ENCODE measurements around the gene RAB44.
A peak's percentile ranks its signal among the peaks of the same experiment; 100 is the strongest.
"Not testable (repeated sequence)": the region's sequence is repeated elsewhere in the genome, so short reads cannot be mapped to it uniquely, and the experiment has no call there.

RAB44 gene

GRCh38 chr6:36715469-36715868 lies 17.8 kb downstream of the RAB44 start:
- DNase-seq (ENCODE audit: low read depth): no peak

- no peak for DNase-seq (ENCODE audit: low read depth)
These were observed 19.0 kb downstream of the RAB44 start for GRCh38 chr6:36716476-36717093.

GRCh38 chr6:36717231-36717825 lies 19.7 kb downstream of the RAB44 start:
- no peak for DNase-seq (ENCODE audit: low read depth)

GRCh38 chr6:36717871-36718540 lies 20.4 kb downstream of the RAB44 start:
- no peak for DNase-seq (ENCODE audit: low read depth)

- DNase-seq (ENCODE audit: low read depth): no peak
These were observed 20.9 kb downstream of the RAB44 start for GRCh38 chr6:36718560-36718959.

- DNase-seq (ENCODE audit: low read depth): no peak
These were observed 21.5 kb downstream of the RAB44 start for GRCh38 chr6:36719126-36719525.

GRCh38 chr6:36720251-36721141 lies 22.9 kb downstream of the RAB44 start:
- DNase-seq (ENCODE audit: low read depth): no peak

- no peak for DNase-seq (ENCODE audit: low read depth)
These were observed 23.9 kb downstream of the RAB44 start for GRCh38 chr6:36721369-36722140.

GRCh38 chr6:36722365-36722764 lies 24.7 kb downstream of the RAB44 start:
- no peak for DNase-seq (ENCODE audit: low read depth)

GRCh38 chr6:36722879-36723278 lies 25.3 kb downstream of the RAB44 start:
- DNase-seq (ENCODE audit: low read depth): no peak

GRCh38 chr6:36723992-36724391 lies 26.4 kb downstream of the RAB44 start:
- DNase-seq (ENCODE audit: low read depth): not testable (repeated sequence)

GRCh38 chr6:36724514-36725390 lies 27.1 kb downstream of the RAB44 start:
- peak; percentile 22 for DNase-seq (ENCODE audit: low read depth)

- DNase-seq (ENCODE audit: low read depth): no peak
These were observed 28.0 kb downstream of the RAB44 start for GRCh38 chr6:36725581-36725980.

GRCh38 chr6:36727505-36728021 lies 29.9 kb downstream of the RAB44 start:
- no peak for DNase-seq (ENCODE audit: low read depth)

GRCh38 chr6:36728289-36729160 lies 30.9 kb downstream of the RAB44 start:
- no peak for DNase-seq (ENCODE audit: low read depth)

GRCh38 chr6:36729161-36729524 lies 31.5 kb downstream of the RAB44 start:
- no peak for DNase-seq (ENCODE audit: low read depth)

- no peak for DNase-seq (ENCODE audit: low read depth)
These were observed 33.1 kb downstream of the RAB44 start for GRCh38 chr6:36730424-36731380.

- DNase-seq (ENCODE audit: low read depth): no peak
These were observed 34.1 kb downstream of the RAB44 start for GRCh38 chr6:36731622-36732310.

Measured in stimulated activated CD8-positive, alpha-beta memory T cell treated with anti-CD3 and anti-CD28 coated beads, Interleukin-4, amount 100 ng/mL, for 24 hours (primary cell).